NT2/D1 (cell line): ENCODE measurements around the gene LSMEM2.
A peak's percentile ranks its signal among the peaks of the same experiment; 100 is the strongest.
"Not testable (repeated sequence)": the region's sequence is repeated elsewhere in the genome, so short reads cannot be mapped to it uniquely, and the experiment has no call there.

Experiments
- DNase-seq: peaks from one replicate; pipeline ENCODE4 v3.0.0-alpha.2; 2011; ENCODE audit warnings: low read depth, low spot score
- H3K27me3 ChIP-seq: 2 replicates; pipeline ENCODE4 v1.6.0; 2011; ENCODE audit warnings: mild to moderate bottlenecking; ENCODE audit not compliant: insufficient read length, insufficient read depth
- H3K36me3 ChIP-seq: 2 replicates; pipeline ENCODE4 v1.6.1; 2011; ENCODE audit warnings: mild to moderate bottlenecking, low read length, mixed read lengths; ENCODE audit not compliant: insufficient read depth, insufficient read length
- H3K4me1 ChIP-seq: 2 replicates; pipeline ENCODE4 v1.5.1; 2011; ENCODE audit not compliant: insufficient read depth, insufficient read length
- H3K4me3 ChIP-seq: 2 replicates; pipeline ENCODE4 v1.5.1; 2011; ENCODE audit warnings: low read depth; ENCODE audit not compliant: insufficient read length
- H3K9ac ChIP-seq: 2 replicates; pipeline ENCODE4 v1.6.0; 2011; ENCODE audit warnings: low read depth; ENCODE audit not compliant: insufficient read length
- H3K9me3 ChIP-seq: 2 replicates; pipeline ENCODE4 v1.5.1; 2011; ENCODE audit warnings: mild to moderate bottlenecking, low read length; ENCODE audit not compliant: insufficient read depth
- SUZ12 ChIP-seq: IDR thresholded peaks from 2 replicates; pipeline ENCODE4 v1.6.1; 2011; ENCODE audit not compliant: insufficient read length, insufficient read depth; ENCODE audit errors: extremely low read depth
- YY1 ChIP-seq: IDR thresholded peaks from 2 replicates; pipeline ENCODE4 v1.6.1; 2011; ENCODE audit not compliant: insufficient read length, insufficient read depth
- ZNF274 ChIP-seq: IDR thresholded peaks from 2 replicates; pipeline ENCODE4 v1.6.1; 2011; ENCODE audit warnings: mild to moderate bottlenecking, low read depth, low read length

The LSMEM2 gene

DNA sequence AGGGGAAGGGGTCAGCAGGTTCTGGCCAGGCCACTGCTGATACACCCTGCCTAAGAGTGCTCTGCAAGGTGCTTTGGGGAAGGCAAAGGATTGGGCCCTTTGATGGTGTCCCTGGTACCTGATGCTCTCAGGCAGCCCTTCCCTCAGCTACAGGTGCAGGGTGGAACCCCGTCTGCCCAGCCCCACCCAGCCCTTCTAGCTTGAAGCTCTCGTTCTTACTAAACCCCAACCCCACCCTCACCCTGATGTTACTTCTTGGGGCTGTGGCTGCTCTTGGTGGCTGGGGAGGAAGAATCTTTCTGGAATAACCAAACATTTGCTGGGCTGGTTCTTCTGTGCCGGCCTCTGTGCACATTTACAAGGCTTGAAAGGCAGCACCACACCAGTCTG, 36.5 kb upstream of the LSMEM2 start:
- no peak for DNase-seq
- Histone ChIP-seq H3K36me3 (peaks cover 68% of the 10 kb centered on the region), H3K27me3 (no peaks in the 10 kb centered on the region), H3K4me3 (no peak overlapping the region), H3K4me1 (peaks cover 72% of the 10 kb centered on the region), H3K9ac (peak overlapping the region; percentile 39), H3K9me3 (no peaks in the 10 kb centered on the region)
- TF ChIP-seq SUZ12: no peak
- TF ChIP-seq YY1: no peak
- no peak for TF ChIP-seq ZNF274

DNA sequence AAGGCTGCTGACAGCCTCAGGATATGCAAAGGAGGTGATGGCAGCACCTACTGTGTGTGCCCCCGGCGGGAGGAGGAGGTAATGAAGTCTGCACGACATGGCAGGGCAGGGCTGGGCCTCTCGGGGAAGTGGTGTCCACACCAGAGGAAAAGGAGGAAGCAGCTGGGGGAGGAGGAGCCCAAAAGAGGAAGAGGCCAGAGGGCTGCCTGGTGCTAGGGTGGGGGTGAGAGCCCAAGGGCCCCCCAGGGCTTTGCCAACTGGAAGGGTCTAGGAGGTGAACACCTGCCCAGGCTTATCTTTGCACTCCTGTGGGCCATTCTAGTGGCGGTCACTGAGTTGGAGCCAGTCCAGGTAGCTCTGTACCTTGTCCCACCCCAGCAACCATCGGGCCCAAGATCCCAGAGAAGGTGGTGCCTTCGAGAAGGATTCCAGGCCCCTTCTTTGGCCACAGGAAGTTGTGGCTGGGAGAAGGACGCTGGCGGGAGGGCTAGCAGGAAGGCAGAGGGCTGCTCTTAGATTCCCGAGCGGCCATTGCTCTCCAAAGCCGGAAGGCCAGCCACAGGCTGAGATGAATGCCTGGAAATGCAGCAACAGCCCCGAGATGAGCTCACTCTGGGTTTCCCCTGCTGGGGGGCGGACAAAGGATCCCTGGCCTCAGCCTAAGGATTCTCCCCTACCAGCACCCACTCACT, 35.9 kb upstream of the LSMEM2 start:
- DNase-seq: no peak
- Histone ChIP-seq H3K36me3 (peaks cover 69% of the 10 kb centered on the region), H3K4me1 (peaks cover 69% of the 10 kb centered on the region), H3K9me3 (no peaks in the 10 kb centered on the region), H3K4me3 (no peak overlapping the region), H3K9ac (no peak overlapping the region), H3K27me3 (no peaks in the 10 kb centered on the region)
- TF ChIP-seq SUZ12 (no peak), YY1 (no peak), ZNF274 (no peak)

DNA sequence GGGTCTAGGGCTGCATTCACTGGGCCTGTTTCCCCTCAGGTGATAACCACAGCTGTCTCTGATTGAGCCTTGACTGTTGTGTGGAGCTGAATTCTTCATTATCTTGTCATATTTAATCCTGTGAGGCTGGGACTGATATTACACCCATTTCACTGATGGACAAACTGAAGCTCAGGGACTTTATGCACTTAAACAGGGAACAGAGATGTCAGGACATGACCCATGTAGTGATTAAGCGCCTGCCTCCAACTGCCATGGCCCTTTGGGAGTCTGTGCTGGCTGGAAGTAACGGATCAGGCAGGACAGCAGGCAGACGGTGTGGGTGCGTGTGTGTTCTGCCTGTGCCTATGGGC, 35.4 kb upstream of the LSMEM2 start:
- Histone ChIP-seq H3K27me3 (no peaks in the 10 kb centered on the region), H3K36me3 (peaks cover 68% of the 10 kb centered on the region), H3K9ac (peak overlapping the region; percentile 52), H3K9me3 (no peaks in the 10 kb centered on the region), H3K4me1 (peaks cover 69% of the 10 kb centered on the region), H3K4me3 (no peak overlapping the region)
- TF ChIP-seq SUZ12 (no peak), YY1 (no peak), ZNF274 (no peak)
- no peak for DNase-seq

DNA sequence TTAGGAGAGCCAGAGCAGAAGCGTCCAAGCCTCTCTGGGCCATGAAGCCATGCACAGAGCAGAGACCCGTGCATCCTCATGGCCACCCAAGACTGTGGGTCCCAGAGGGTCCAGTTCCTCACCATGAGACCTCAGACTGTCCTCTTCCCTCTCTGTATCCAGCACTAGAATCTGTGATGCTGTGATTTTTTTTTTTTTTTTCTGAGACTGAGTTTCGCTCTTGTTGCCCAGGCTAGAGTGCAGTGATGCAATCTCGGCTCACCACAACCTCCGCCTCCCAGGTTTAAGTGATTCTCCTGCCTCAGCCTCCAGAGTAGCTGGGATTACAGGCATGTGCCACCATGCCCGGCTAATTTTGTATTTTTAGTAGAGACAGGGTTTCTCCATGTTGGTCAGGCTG, 34.1 kb upstream of the LSMEM2 start:
- not testable (repeated sequence) for H3K27me3 ChIP-seq, DNase-seq, H3K9me3 ChIP-seq, H3K4me3 ChIP-seq
- Histone ChIP-seq H3K9ac (peak overlapping the region; percentile 15), H3K4me1 (peaks cover 74% of the 10 kb centered on the region), H3K36me3 (peaks cover 68% of the 10 kb centered on the region)

DNA sequence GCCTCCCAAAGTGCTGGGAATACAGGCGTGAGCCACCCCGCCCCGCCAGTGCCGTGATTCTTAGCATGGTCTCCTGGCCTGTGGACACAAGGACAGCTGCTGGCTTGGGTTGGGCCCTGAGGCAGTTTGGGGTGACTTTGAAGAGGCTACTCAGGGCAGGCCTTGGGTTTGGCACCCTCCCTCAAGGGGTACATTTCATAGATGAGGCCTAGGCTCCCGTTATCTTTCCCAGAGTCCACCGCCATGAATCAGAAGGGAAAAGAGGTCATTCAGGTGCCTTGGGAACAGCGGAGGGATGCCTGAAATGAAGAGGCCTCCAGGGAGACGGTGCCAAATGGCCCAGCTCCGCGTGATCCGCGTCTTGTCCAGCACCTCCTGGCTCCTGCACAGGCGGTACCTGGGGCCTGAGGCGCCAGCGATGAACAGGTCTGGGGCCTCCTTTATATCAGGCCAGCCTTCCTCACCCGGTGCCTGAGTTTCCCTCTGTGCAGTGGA, 33.6 kb upstream of the LSMEM2 start:
- no peak for TF ChIP-seq YY1
- TF ChIP-seq ZNF274: no peak
- TF ChIP-seq SUZ12: no peak
- no peak for DNase-seq
- peak overlapping the region; percentile 76 for H3K9ac ChIP-seq
- peaks cover 75% of the 10 kb centered on the region for H3K4me1 ChIP-seq
- no peak overlapping the region for H3K4me3 ChIP-seq
- peaks cover 69% of the 10 kb centered on the region for H3K36me3 ChIP-seq
- no peaks in the 10 kb centered on the region for H3K27me3 ChIP-seq
- H3K9me3 ChIP-seq: no peaks in the 10 kb centered on the region

DNA sequence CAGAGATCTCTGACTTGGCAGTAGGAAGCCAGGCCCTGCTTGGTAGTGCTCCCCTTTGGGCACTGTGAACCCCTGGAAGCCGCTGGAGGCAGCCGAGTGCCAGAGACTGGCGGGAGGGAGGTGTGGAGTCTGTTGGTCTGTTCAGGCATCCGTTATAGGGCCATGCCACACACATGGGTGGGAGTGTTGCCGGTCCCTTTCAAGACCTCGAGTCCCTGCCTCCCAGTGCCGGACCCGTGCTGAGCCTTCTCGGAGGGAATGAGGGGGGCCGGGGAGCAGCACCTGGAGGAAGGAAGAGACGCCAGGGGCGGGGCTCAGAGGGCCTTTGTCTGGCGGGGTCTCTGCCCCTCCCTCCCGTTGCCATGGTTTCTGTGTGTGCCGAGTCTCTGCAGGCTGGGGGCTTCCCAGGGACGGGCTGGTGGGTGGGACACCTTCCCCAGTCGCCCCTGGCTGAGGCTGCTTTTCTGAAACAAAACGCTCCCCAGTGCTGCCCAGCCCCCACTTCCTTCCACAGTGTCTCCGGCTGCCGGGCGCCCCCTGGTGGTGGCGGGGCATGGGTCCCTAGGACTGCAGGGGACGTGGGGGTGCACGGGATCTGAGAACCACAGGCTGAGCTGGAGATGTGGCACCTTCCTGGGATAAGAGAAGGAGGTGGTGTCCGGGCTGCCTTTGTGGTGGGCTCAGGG, 32.9 kb upstream of the LSMEM2 start:
- TF ChIP-seq YY1 (no peak), SUZ12 (no peak), ZNF274 (no peak)
- Histone ChIP-seq H3K4me1 (peaks cover 73% of the 10 kb centered on the region), H3K9ac (peak overlapping the region; percentile 76), H3K36me3 (peaks cover 72% of the 10 kb centered on the region), H3K27me3 (no peaks in the 10 kb centered on the region), H3K4me3 (no peak overlapping the region), H3K9me3 (no peaks in the 10 kb centered on the region)
- DNase-seq: peak; percentile 93

DNA sequence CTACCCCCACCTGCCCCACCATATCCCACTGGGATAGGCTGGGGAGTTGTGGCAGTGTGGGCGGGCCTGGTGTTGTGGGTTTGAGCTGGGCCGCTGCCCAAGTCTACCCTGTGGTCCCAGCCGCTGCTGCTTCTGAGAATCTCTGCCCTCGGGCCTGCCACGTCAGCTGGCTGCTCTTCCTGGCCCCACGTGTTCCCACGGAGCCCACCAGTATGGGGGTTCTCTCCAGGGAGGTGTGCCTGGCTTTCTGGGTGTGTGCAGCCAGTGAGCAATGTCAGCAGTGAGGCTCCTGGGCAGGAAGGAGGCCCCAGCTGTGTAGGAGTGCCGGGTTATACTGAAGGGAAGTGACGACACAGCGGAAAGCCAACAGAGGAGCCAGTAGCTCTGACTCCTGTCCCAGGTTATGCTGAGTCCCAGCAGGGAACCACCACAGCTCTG, 32.4 kb upstream of the LSMEM2 start:
- peak overlapping the region; percentile 16 for H3K4me3 ChIP-seq
- DNase-seq: no peak
- H3K4me1 ChIP-seq: peaks cover 71% of the 10 kb centered on the region

More for the DNA sequence above, 32.4 kb upstream of the LSMEM2 start:
- Histone ChIP-seq H3K9me3 (no peaks in the 10 kb centered on the region), H3K27me3 (no peaks in the 10 kb centered on the region), H3K36me3 (peaks cover 76% of the 10 kb centered on the region), H3K9ac (peak overlapping the region; percentile 76)
- TF ChIP-seq YY1: no peak
- TF ChIP-seq SUZ12: no peak
